ENCODE data around the gene NECTIN4.

The NECTIN4 gene

GRCh38 chr1:161096530-161096929 is 7.2 kb upstream of the NECTIN4 start:
- DNase-seq (ENCODE audit: low read depth): peak; percentile 62
- no peak overlapping the region for H3K4me3 ChIP-seq (ENCODE audit: control insufficient read depth, low read depth, low read length)
- no peak for TF ChIP-seq CTCF (IDR thresholded peaks at IDR 0.05; ENCODE audit: control insufficient read depth, insufficient read depth, low read depth, low read length, missing control alignments)

GRCh38 chr1:161096015-161096414 is 6.7 kb upstream of the NECTIN4 start:
- DNase-seq (ENCODE audit: low read depth): no peak
- no peak for TF ChIP-seq CTCF (IDR thresholded peaks at IDR 0.05; ENCODE audit: control insufficient read depth, insufficient read depth, low read depth, low read length, missing control alignments)
- no peak overlapping the region for H3K4me3 ChIP-seq (ENCODE audit: control insufficient read depth, low read depth, low read length)

GRCh38 chr1:161095230-161095629 is 5.9 kb upstream of the NECTIN4 start:
- no peak for TF ChIP-seq CTCF (IDR thresholded peaks at IDR 0.05; ENCODE audit: control insufficient read depth, insufficient read depth, low read depth, low read length, missing control alignments)
- no peak overlapping the region for H3K4me3 ChIP-seq (ENCODE audit: control insufficient read depth, low read depth, low read length)
- no peak for DNase-seq (ENCODE audit: low read depth)

GRCh38 chr1:161094481-161094880 is 5.1 kb upstream of the NECTIN4 start:
- no peak for TF ChIP-seq CTCF (IDR thresholded peaks at IDR 0.05; ENCODE audit: control insufficient read depth, insufficient read depth, low read depth, low read length, missing control alignments)

GRCh38 chr1:161092621-161093028 is 3.3 kb upstream of the NECTIN4 start:
- DNase-seq (ENCODE audit: low read depth): no peak
- no peak overlapping the region for H3K4me3 ChIP-seq (ENCODE audit: control insufficient read depth, low read depth, low read length)
- no peak for TF ChIP-seq CTCF (IDR thresholded peaks at IDR 0.05; ENCODE audit: control insufficient read depth, insufficient read depth, low read depth, low read length, missing control alignments)

More at GRCh38 chr1:161094481-161094880, 5.1 kb upstream of the NECTIN4 start:
- H3K4me3 ChIP-seq (ENCODE audit: control insufficient read depth, low read depth, low read length): no peak overlapping the region
- no peak for DNase-seq (ENCODE audit: low read depth)

- H3K4me3 ChIP-seq (ENCODE audit: control insufficient read depth, low read depth, low read length): no peak overlapping the region
- no peak for TF ChIP-seq CTCF (IDR thresholded peaks at IDR 0.05; ENCODE audit: control insufficient read depth, insufficient read depth, low read depth, low read length, missing control alignments)
Measured at GRCh38 chr1:161091796-161092507, 2.6 kb upstream of the NECTIN4 start.

More at GRCh38 chr1:161091796-161092507, 2.6 kb upstream of the NECTIN4 start:
- DNase-seq (ENCODE audit: low read depth): no peak
